ENCODE data around the gene SPAAR.
A peak's percentile ranks its signal among the peaks of the same experiment; 100 is the strongest.

DNA sequence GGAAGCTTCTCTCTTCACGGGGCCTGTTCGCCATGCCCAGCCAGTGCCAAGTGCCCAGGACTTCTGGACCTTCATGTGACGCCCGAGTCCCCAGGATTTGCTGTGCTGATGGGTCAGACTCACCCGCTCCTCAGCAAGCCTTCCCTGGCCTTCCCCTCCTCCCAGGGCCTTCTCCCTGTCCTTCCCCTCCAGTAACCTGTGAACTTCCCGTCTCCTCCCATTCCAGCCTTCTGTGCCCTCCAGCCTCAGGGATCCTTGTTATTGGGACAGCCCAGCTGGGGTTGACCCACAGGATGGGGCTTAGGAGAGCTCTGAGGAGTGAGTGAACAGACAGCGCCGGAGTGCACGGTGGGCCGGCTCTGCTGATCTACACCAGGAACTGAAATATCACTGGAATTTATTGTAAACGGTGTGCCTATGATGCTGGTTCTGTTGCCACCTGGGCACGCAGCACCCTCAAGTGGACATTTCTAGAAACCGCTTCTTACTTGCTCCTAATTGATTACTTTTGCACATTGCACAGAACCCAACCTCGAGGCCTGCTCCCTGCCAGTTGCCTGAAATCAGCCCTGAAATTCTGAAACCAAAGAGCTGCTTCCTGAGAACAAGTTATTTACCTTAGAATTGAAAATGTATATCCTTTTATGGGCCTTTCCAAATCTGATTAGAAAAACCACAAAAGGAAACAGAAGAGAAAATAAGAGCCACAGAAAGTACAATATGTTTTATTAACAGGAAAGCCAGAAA lies 1.5 kb downstream of the SPAAR start:
- no peak for TF ChIP-seq EP300 (IDR thresholded peaks at IDR 0.05)
- TF ChIP-seq RNF2 (IDR thresholded peaks at IDR 0.05; ENCODE audit: borderline replicate concordance, low read depth), result no peak
- no peak for TF ChIP-seq POLR2A (IDR thresholded peaks at IDR 0.05; ENCODE audit: low read length)
- TF ChIP-seq SMC3 (IDR thresholded peaks at IDR 0.05), result peak; percentile 82
- TF ChIP-seq, protein P1, sequence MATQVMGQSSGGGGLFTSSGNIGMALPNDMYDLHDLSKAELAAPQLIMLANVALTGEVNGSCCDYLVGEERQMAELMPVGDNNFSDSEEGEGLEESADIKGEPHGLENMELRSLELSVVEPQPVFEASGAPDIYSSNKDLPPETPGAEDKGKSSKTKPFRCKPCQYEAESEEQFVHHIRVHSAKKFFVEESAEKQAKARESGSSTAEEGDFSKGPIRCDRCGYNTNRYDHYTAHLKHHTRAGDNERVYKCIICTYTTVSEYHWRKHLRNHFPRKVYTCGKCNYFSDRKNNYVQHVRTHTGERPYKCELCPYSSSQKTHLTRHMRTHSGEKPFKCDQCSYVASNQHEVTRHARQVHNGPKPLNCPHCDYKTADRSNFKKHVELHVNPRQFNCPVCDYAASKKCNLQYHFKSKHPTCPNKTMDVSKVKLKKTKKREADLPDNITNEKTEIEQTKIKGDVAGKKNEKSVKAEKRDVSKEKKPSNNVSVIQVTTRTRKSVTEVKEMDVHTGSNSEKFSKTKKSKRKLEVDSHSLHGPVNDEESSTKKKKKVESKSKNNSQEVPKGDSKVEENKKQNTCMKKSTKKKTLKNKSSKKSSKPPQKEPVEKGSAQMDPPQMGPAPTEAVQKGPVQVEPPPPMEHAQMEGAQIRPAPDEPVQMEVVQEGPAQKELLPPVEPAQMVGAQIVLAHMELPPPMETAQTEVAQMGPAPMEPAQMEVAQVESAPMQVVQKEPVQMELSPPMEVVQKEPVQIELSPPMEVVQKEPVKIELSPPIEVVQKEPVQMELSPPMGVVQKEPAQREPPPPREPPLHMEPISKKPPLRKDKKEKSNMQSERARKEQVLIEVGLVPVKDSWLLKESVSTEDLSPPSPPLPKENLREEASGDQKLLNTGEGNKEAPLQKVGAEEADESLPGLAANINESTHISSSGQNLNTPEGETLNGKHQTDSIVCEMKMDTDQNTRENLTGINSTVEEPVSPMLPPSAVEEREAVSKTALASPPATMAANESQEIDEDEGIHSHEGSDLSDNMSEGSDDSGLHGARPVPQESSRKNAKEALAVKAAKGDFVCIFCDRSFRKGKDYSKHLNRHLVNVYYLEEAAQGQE (IDR thresholded peaks at IDR 0.05), result no peak
- TF ChIP-seq, protein P2, sequence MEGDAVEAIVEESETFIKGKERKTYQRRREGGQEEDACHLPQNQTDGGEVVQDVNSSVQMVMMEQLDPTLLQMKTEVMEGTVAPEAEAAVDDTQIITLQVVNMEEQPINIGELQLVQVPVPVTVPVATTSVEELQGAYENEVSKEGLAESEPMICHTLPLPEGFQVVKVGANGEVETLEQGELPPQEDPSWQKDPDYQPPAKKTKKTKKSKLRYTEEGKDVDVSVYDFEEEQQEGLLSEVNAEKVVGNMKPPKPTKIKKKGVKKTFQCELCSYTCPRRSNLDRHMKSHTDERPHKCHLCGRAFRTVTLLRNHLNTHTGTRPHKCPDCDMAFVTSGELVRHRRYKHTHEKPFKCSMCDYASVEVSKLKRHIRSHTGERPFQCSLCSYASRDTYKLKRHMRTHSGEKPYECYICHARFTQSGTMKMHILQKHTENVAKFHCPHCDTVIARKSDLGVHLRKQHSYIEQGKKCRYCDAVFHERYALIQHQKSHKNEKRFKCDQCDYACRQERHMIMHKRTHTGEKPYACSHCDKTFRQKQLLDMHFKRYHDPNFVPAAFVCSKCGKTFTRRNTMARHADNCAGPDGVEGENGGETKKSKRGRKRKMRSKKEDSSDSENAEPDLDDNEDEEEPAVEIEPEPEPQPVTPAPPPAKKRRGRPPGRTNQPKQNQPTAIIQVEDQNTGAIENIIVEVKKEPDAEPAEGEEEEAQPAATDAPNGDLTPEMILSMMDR (IDR thresholded peaks at IDR 0.05), result peak; percentile 80
- TF ChIP-seq ZFP36 (IDR thresholded peaks at IDR 0.05; ENCODE audit: borderline replicate concordance, partially characterized antibody), result no peak
- no peak for TF ChIP-seq ESRRA (IDR thresholded peaks at IDR 0.05; ENCODE audit: borderline replicate concordance, low read length)
- no peak for TF ChIP-seq SREBF2 (IDR thresholded peaks at IDR 0.05)
- no peak for TF ChIP-seq BHLHE40 (IDR thresholded peaks at IDR 0.05; ENCODE audit: low read depth, low read length)
- no peak for TF ChIP-seq JUN (IDR thresholded peaks at IDR 0.05)
- TF ChIP-seq PHF8 (IDR thresholded peaks at IDR 0.05; ENCODE audit: borderline replicate concordance, low read depth), result no peak
- TF ChIP-seq POLR2AphosphoS2 (conservative IDR thresholded peaks at IDR 0.05; ENCODE audit: low read length), result no peak

Data from A549 (cell line).